GM10266 (cell line): ENCODE data around the gene SPTBN5.

Experiments used
- DNase-seq: peaks from one replicate; pipeline ENCODE4 v3.0.0; 2012; ENCODE audit errors: extremely low spot score
- CTCF ChIP-seq: IDR thresholded peaks from 2 replicates; pipeline ENCODE4 v1.5.1; 2012; ENCODE audit warnings: mild to moderate bottlenecking, low read depth; ENCODE audit not compliant: control insufficient read depth, insufficient read depth; ENCODE audit errors: missing control alignments

The SPTBN5 gene

DNA sequence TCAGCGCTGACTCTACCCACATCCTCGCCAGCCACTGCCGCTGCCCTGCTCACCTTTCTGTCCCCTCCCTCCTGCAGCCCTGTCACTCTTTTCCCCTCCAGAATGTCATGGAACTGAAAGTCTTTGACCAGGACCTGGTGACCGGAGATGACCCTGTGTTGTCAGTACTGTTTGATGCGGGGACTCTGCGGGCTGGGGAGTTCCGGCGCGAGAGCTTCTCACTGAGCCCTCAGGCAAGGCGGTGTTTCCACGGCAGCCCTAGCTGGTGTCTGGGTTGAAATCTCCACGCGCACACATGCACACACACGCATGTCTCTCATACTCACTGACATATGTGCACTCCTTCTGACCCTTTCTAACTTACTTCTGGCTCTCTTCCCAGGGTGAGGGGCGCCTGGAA lies 53.2 kb downstream of the SPTBN5 start:
- TF ChIP-seq CTCF = no peak
- DNase-seq = no peak

DNA sequence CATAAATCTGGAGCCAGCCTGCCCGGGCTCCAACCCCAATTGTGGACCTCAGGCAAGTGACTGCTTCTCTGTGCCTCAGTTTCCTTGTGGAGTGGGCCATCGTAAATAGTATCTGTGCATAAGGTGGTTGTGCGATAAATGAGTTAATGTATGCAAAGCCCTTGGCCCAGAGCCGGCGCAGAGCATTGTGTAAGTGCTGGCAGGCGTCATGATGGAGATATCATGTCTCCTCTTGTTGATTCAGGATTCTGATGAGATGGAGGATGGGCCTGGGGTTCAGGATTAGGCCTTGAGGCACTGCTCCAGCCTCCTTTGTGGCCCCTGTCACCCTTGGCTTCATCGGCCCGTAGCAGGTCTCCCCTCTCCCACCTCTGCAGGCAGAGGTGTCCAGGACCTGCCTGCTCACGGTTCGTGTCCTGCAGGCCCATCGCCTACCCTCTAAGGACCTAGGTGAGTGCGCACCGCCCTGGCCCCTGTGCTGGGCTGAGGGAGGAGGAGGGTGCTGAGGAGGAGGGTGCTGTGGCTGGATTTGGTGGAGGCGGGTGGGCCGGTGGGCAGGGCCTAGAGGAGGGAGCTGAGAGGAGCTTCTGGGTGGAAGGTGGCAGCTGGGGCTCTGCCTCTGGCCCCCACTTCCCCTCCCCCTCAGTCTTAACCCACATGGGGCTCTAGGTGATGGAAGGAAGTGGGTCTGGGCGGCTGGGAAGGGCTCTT lies 53.9 kb downstream of the SPTBN5 start:
- DNase-seq = no peak
- TF ChIP-seq CTCF = no peak

DNA sequence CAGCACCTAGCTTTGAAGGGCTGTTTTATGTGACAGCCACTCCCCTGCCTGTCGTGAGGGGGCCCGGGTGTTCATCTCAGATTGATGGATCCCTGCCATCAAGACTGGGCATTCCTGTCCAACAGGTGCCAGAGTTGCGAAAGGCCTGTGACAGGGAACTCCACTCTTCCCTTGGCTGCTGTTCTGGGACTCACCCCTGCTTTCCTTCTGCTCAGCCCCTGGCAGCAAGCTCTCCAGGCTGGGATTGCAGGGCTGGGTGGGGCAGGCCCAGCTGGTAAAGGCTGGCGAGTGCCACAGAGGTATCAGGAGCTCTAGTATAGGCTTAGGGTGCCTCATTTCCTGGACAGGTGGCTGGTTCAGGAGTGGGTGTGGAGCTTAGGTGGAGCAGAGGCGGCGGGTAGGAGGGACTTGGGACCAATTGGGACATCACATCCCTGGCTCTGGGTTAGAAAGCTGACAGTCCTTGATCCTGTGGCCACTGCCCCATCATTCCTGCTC lies 55.4 kb downstream of the SPTBN5 start, which contains the start of gene PLA2G4B:
PLA2G4B (plus strand) TSS at position 448 of the 498 bp plus-strand sequence. CDS start 67 bp downstream, outside the sequence.
- no peak for TF ChIP-seq CTCF

GRCh38 chr15:41836713-41837454 lies 57.0 kb downstream of the SPTBN5 start:
- TF ChIP-seq CTCF = no peak
- no peak for DNase-seq

More for the DNA sequence above, 55.4 kb downstream of the SPTBN5 start, which contains the start of gene PLA2G4B:
- no peak for DNase-seq

DNA sequence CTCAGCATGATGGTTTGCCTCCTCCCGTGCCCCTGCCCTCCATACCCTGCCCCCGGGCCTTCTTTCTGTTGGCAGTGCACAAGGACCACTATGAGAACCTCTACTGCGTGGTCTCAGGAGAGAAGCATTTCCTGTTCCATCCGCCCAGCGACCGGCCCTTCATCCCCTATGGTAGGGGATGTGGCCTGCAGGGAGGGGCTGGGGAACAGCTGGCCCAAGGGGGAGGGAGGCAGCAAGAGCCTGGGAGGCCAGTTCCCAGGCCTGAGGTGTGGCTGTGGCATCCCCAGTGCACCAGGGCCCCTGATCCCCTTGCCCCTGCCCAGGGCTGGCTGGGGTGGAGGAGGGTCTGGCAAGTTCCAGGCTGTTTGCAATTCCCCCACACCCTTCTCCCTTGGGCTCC lies 57.8 kb downstream of the SPTBN5 start:
- no peak for DNase-seq
- no peak for TF ChIP-seq CTCF

- no peak for DNase-seq
- no peak for TF ChIP-seq CTCF
Observed at GRCh38 chr15:41834096-41834495, 59.8 kb downstream of the SPTBN5 start.

DNA sequence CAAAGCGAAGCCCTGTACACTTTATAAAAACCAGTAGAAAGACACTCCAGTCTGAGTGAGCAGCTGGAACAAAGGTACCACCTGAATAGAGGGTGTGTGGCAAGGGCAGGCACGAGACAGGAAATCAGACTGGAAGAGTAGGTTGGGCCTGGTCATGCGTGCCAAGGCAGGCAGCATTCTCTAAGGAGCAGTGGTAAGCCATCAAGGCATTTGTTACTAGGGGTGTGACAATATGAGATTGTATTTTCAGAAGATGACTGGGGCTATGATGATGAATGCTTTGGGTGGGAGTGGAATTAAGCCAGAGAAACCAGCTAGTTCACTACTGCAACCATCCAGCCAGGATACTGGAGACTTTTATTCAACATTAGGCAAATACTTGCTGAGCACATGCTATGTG lies 61.0 kb downstream of the SPTBN5 start:
- TF ChIP-seq CTCF = no peak
- DNase-seq = no peak
